ENCODE measurements around the gene TRIP13. TPM values are rescaled to one million over a fixed set of nuclear protein-coding genes. Genes with fewer than 3 reads are reported as not detected.

TRIP13 gene
- total RNA-seq, 2 donors from 2014 or later, result 17.6 to 30.9 TPM

GRCh38 chr5:953535-954449, 61.1 kb downstream of the TRIP13 start:
- H3K27ac Mint-ChIP-seq, result no peak overlapping the region
- peaks cover 17 to 21% of the 10 kb centered on the region in 2 donors for H3K4me1 Mint-ChIP-seq (ENCODE audit: low read depth in 2 of 2)
- no peaks in the 10 kb centered on the region for H3K36me3 Mint-ChIP-seq
- peak; percentile 55 for DNase-seq (ENCODE audit: low spot score)
- no peak for ATAC-seq
- H3K9me3 Mint-ChIP-seq, result no peaks in the 10 kb centered on the region
- H3K4me3 Mint-ChIP-seq, result no peak overlapping the region
- H3K27me3 Mint-ChIP-seq, result peaks cover 27 to 33% of the 10 kb centered on the region in 2 donors

GRCh38 chr5:955886-956761, 63.4 kb downstream of the TRIP13 start:
- Mint-ChIP-seq H3K27ac (no peak overlapping the region), H3K9me3 (no peaks in the 10 kb centered on the region), H3K4me1 (ENCODE audit: low read depth in 2 of 2) (peaks cover 27 to 30% of the 10 kb centered on the region in 2 donors), H3K27me3 (peaks cover 20 to 27% of the 10 kb centered on the region in 2 donors), H3K4me3 (no peak overlapping the region), H3K36me3 (no peaks in the 10 kb centered on the region)
- peak; percentile 53 for DNase-seq (ENCODE audit: low spot score)
- ATAC-seq, result no peak

- Mint-ChIP-seq H3K4me3 (peak overlapping the region; percentile 47), H3K4me1 (ENCODE audit: low read depth in 2 of 2) (peaks cover 27 to 30% of the 10 kb centered on the region in 2 donors), H3K27me3 (peaks cover 19 to 27% of the 10 kb centered on the region in 2 donors), H3K9me3 (no peaks in the 10 kb centered on the region), H3K27ac (no peak overlapping the region), H3K36me3 (no peaks in the 10 kb centered on the region)
- peak; percentile 69 for DNase-seq (ENCODE audit: low spot score)
- ATAC-seq, result peak; percentile 81 to 84
Measured at GRCh38 chr5:956941-957747, 64.5 kb downstream of the TRIP13 start.

- ATAC-seq (no peak), DNase-seq (ENCODE audit: low spot score) (peak; percentile 31)
- Mint-ChIP-seq H3K27me3 (peaks cover 19 to 27% of the 10 kb centered on the region in 2 donors), H3K36me3 (no peaks in the 10 kb centered on the region), H3K4me3 (peak overlapping the region; percentile 24), H3K4me1 (ENCODE audit: low read depth in 2 of 2) (peaks cover 27 to 30% of the 10 kb centered on the region in 2 donors), H3K27ac (no peak overlapping the region), H3K9me3 (no peaks in the 10 kb centered on the region)
Measured at GRCh38 chr5:957748-958485, 65.2 kb downstream of the TRIP13 start.

GRCh38 chr5:958701-959571, 66.3 kb downstream of the TRIP13 start:
- ATAC-seq (no peak), DNase-seq (ENCODE audit: low spot score) (peak; percentile 58)
- Mint-ChIP-seq H3K9me3 (no peaks in the 10 kb centered on the region), H3K27me3 (peaks cover 16 to 22% of the 10 kb centered on the region in 2 donors), H3K27ac (no peak overlapping the region), H3K4me1 (ENCODE audit: low read depth in 2 of 2) (peaks cover 32 to 36% of the 10 kb centered on the region in 2 donors), H3K36me3 (no peaks in the 10 kb centered on the region), H3K4me3 (no peak overlapping the region)

- H3K27ac Mint-ChIP-seq, result no peak overlapping the region
- peaks cover 19 to 22% of the 10 kb centered on the region in 2 donors for H3K27me3 Mint-ChIP-seq
- no peaks in the 10 kb centered on the region for H3K9me3 Mint-ChIP-seq
- H3K4me3 Mint-ChIP-seq, result peak overlapping the region; percentile 42
- no peaks in the 10 kb centered on the region for H3K36me3 Mint-ChIP-seq
- no peak for ATAC-seq
- peaks cover 36 to 41% of the 10 kb centered on the region in 2 donors for H3K4me1 Mint-ChIP-seq (ENCODE audit: low read depth in 2 of 2)
- peak; percentile 50 for DNase-seq (ENCODE audit: low spot score)
Measured at GRCh38 chr5:959581-960531, 67.2 kb downstream of the TRIP13 start.

- H3K36me3 Mint-ChIP-seq, result no peaks in the 10 kb centered on the region
- no peaks in the 10 kb centered on the region for H3K9me3 Mint-ChIP-seq
- H3K27me3 Mint-ChIP-seq, result peaks cover 12 to 22% of the 10 kb centered on the region in 2 donors
- H3K4me1 Mint-ChIP-seq (ENCODE audit: low read depth in 2 of 2), result peaks cover 30 to 35% of the 10 kb centered on the region in 2 donors
- no peak overlapping the region for H3K27ac Mint-ChIP-seq
- peak; percentile 72 for DNase-seq (ENCODE audit: low spot score)
- peak overlapping the region; percentile 42 for H3K4me3 Mint-ChIP-seq
- peak; percentile 31 to 58 for ATAC-seq
Measured at GRCh38 chr5:960551-960950, 67.9 kb downstream of the TRIP13 start.

- H3K9me3 Mint-ChIP-seq, result no peaks in the 10 kb centered on the region
- peaks cover 28 to 31% of the 10 kb centered on the region in 2 donors for H3K4me1 Mint-ChIP-seq (ENCODE audit: low read depth in 2 of 2)
Measured at GRCh38 chr5:961002-961710, 68.5 kb downstream of the TRIP13 start.

GRCh38 chr5:961711-962240, 69.1 kb downstream of the TRIP13 start:
- no peak overlapping the region for H3K4me3 Mint-ChIP-seq
- no peak for ATAC-seq
- no peak for DNase-seq (ENCODE audit: low spot score)
- H3K27me3 Mint-ChIP-seq, result peaks cover 14 to 19% of the 10 kb centered on the region in 2 donors
- no peaks in the 10 kb centered on the region for H3K36me3 Mint-ChIP-seq
- H3K9me3 Mint-ChIP-seq, result no peaks in the 10 kb centered on the region
- H3K27ac Mint-ChIP-seq, result no peak overlapping the region
- H3K4me1 Mint-ChIP-seq (ENCODE audit: low read depth in 2 of 2), result peaks cover 26 to 28% of the 10 kb centered on the region in 2 donors

More at GRCh38 chr5:961002-961710, 68.5 kb downstream of the TRIP13 start:
- DNase-seq (ENCODE audit: low spot score), result peak; percentile 35
- Mint-ChIP-seq H3K4me3 (no peak overlapping the region), H3K27ac (no peak overlapping the region), H3K27me3 (peaks cover 8 to 19% of the 10 kb centered on the region in 2 donors), H3K36me3 (no peaks in the 10 kb centered on the region)
- ATAC-seq, result no peak

GRCh38 chr5:962386-962785, 69.7 kb downstream of the TRIP13 start:
- DNase-seq (ENCODE audit: low spot score) (no peak), ATAC-seq (no peak)
- no peak overlapping the region for H3K4me3 Mint-ChIP-seq
- peaks cover 20% of the 10 kb centered on the region in 2 donors for H3K27me3 Mint-ChIP-seq
- no peaks in the 10 kb centered on the region for H3K9me3 Mint-ChIP-seq
- no peaks in the 10 kb centered on the region for H3K36me3 Mint-ChIP-seq
- peaks cover 23 to 25% of the 10 kb centered on the region in 2 donors for H3K4me1 Mint-ChIP-seq (ENCODE audit: low read depth in 2 of 2)
- no peak overlapping the region for H3K27ac Mint-ChIP-seq

Measured in natural killer cell treated with Interleukin-12 subunit alpha and Interleukin-12 subunit beta and Interleukin-15 and Interleukin-18, amount 100 ng/mL, for 72 hours (primary cell).